ENCODE data around the gene DDX59.

DNA sequence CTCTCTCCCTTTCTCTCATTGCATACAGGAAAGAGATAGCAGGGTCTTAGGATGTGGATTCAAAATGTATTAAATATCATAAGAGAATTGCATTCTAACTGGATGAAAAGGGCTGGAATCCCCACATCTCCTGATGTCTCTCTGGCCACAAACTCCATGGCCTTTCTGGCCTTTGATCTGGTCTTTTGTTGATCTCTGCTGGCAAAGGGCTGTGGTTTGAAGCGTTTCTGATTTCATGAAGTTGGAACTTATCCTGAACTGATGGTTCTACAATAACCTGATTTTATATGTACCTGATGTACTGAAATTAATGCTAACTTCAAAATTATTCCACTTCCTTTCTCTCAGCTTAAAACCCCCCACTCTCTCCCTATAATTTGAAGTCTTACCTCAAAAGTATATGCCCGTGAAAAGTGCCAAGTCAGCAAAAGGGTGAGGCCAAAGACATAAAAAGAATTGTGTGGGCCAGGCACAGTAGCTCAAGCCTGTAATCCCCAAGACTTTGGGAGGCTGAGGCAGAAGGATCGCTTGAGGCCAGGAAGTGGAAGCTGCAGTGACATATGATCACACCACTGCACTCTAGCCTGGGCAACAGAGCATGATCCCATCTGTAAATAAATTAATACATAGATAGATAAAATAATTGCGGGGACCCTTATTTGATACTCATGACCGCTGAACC is 42.7 kb downstream of the DDX59 start:
- TF ChIP-seq, protein P1, sequence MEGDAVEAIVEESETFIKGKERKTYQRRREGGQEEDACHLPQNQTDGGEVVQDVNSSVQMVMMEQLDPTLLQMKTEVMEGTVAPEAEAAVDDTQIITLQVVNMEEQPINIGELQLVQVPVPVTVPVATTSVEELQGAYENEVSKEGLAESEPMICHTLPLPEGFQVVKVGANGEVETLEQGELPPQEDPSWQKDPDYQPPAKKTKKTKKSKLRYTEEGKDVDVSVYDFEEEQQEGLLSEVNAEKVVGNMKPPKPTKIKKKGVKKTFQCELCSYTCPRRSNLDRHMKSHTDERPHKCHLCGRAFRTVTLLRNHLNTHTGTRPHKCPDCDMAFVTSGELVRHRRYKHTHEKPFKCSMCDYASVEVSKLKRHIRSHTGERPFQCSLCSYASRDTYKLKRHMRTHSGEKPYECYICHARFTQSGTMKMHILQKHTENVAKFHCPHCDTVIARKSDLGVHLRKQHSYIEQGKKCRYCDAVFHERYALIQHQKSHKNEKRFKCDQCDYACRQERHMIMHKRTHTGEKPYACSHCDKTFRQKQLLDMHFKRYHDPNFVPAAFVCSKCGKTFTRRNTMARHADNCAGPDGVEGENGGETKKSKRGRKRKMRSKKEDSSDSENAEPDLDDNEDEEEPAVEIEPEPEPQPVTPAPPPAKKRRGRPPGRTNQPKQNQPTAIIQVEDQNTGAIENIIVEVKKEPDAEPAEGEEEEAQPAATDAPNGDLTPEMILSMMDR (IDR thresholded peaks at IDR 0.05), result no peak
- TF ChIP-seq POLR2A (IDR thresholded peaks at IDR 0.05), result no peak
- no peak for TF ChIP-seq POLR2AphosphoS5 (IDR thresholded peaks at IDR 0.05)

Measured in stomach (tissue), 4 donors.